CD4-positive, alpha-beta T cell treated with Interleukin-1 beta for 1 hour (primary cell): ENCODE results near the gene ARF4.
A peak's percentile ranks its signal among the peaks of the same experiment; 100 is the strongest.
"Not testable (repeated sequence)": the region's sequence is repeated elsewhere in the genome, so short reads cannot be mapped to it uniquely, and the experiment has no call there.

Experiments used
- DNase-seq, 2 donors: peaks; one replicate each; pipeline ENCODE4 v3.0.0-alpha.2; 2020 to 2022

The ARF4 gene

DNA sequence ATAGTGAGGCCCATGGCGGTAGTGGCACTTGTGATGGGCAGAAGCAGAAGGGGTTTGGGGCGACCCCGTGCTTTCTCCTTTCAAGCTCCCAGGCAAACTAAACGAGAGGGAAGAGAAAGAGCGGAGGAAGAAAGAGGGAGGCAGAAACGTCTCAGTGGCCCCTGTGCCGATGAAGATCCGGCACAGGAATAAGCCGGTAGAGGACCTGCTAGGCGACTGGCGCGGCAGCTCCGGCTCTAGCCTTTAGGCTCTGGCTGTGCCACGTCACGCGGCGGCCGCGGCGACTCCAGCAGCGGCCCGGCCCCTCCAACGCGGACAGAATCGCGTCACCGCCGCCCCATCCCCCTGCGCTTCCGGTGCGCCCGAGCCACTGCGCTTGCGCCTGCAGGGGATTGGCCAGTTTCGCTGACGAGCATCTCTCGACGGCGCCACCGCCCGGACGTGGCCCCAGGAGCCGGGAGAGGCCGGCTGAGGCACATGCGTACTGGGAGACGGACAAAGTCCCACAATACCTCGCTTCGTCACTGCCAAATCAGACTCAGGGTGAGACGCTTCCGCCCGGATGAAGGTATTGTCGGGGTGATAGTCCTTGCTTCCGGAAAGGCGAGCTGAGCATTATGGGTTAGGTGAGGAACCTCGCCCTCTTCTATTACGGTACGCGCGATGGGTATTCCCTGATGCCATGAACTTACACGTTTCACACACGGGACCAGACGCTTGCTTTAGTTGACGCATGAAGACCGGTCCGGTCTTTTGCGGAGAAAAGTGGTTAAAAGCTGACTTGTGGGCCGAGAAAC lies at the start of gene ARF4:
Gene ARF4 (minus strand): TSS at position 218 of the 797 bp plus-strand sequence. CDS start 204 bp downstream, at position 14.
- peak; percentile 100 for DNase-seq

DNA sequence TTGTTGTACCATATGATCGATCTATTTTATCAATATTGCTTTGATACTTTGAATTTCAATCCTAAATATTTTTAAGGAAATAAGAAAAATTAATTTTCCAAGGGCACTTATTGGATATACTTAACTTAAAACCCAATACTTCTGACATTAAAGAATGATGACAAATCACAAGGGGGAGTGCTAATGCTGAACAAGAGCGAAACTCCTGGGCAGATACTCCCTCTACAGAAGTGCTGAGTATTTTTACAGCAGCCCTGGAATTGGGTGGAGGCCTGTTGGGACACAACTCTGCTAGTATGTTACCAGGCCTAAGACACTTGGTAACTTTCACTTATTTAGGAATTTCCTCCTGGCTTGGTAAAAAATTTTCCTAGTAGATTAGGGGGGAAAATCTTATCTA lies 49.6 kb upstream of the ARF4 start:
- DNase-seq = peak in 1 of 2 donors; percentile 15

DNA sequence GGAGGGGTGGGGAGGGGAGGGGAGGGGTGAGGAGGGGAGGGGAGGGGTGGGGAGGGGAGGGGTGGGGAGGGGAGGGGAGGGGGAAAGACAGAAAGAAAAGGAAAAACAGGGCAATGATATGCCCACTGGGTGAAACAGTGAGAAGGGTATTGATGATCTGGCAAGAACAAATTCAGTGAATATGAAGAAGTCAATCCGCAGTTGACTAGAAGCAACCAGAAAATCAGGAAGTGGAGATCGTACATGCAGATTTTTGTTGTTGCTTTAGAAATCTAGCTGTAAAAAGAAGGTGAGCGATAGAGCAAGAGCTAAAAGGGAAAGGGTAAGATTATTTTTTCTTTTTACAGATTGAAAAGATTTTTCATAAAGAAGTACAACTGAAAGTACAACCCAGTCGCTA lies 47.6 kb upstream of the ARF4 start:
- DNase-seq = no peak

DNA sequence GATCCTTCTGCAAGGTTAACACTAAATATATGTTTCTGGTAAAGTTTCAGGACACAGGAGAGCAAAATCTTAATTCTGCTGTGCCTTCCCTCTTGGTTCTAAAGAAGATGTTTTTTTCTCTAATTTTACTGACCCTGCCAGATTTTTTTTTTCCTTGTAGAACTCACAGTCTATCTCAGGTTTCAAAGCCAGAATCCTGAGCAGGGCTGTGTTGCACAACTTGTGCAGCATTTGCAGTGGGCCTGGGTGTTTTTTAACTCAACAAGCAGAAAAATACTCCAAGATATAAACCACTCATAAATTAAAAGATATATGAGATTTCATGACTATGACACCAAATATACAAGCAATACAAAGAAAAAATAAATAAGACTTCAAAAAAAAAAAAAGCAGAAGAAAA lies 40.2 kb upstream of the ARF4 start:
- no peak for DNase-seq

DNA sequence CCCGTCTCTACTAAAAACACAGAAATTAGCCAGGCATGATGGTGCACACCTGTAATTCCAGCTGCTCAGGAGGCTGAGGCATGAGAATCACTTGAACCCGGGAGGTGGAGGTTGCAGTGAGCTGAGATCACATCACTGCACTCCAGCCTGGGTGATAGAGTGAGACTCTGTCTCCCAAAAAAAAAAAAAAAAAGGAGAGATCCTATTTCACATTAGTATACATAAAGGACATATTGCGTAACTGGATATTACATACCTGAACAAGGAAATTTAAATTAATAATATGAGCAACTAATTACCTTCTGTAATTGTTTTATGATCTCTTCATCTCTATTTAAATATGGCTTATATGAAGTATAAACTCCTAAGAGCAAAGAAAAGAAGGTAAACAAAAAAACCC lies 37.1 kb upstream of the ARF4 start:
- not testable (repeated sequence) for DNase-seq

DNA sequence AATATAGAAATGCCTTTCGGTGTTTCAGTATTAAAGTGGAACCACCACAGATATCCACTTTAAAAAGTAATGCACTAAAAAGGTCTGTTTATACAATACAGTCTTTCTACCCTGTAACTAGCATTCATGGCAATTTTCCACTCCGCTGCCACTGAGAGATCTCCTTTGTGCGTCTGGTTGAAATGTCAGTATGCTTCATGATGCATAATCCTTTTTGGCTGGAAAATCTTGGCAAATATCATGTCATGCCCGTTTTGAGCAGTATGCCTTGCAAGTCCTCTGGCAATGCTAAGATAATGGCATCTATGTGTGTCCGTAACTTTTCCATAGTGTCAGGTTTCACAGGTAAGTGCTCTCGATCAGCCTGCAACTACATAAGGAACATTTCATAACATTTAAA lies 30.8 kb upstream of the ARF4 start:
- DNase-seq = no peak

DNA sequence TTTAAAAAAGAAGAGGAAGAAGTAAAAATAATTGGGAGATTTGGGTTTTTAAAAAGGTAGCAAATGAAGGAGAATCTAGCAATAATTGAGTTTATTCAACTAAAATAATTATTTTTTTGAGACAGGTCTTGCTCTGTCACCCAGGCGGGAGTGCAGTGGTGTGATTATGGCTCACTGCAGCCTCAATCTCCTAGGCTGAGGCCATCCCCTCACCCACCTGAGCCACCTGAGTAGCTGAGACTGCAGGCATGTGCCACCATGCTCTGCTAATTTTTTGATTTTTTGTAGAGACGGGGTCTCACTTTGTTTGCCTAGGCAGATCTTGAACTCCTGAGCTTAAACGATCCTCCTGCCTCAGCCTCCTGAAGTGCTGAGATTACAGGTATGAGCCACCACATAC lies 27.7 kb upstream of the ARF4 start:
- no peak for DNase-seq

DNA sequence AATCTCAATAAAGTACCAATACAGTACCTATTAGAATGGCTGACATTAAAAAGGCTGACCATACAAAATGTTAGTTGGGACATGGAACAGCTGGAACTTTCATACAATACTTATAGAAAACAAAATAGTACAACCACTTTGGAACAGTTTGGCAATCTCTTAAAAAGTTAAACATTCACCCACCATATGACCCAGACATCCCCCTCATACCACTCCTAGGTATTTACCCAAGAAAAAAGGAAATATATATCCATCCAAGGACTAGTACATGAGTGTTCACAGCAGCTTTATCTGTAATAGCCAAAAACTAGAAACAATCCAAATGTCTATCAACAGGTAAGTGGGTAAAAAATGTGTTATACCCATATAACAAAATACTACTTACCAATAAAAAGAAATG lies 25.2 kb upstream of the ARF4 start:
- no peak for DNase-seq

DNA sequence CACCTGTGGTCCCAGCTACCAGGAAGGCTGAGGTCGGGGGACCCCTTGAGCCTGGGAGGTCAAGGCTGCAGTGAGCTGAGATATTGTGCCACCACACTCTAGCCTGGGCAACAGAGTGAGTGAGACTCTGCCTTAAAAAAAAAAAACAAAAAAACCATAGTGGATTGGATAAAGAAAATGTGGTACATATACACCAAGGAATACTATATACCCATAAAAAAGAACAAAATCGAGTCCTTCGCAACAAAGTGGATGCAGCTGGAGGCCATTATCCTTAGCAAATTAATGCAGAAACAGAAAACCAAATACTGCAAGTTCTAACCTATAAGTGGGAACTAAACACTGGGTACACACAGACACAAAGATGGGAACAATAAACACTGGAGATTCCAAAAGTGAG lies 20.6 kb upstream of the ARF4 start:
- DNase-seq = no peak

DNA sequence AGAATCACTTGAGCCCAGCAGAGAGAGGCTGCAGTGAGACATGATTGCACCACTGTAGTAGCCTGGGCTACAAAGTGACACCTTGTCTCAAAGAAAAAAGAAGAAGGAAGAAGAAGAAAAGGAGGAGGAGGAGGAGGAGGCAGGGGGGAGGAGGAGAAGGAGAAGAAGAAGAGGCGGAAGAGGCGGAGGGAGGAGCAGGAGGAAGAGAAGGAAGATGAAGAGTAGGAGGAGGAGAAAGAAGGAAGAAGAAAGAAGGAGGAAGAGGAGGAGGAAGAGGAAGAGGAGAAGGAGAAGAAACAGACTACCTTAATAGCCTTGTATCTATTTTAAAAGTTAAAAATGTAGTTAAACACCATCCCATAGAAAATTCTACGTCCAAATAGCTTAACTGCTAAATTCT lies 19.1 kb upstream of the ARF4 start:
- DNase-seq = no peak

DNA sequence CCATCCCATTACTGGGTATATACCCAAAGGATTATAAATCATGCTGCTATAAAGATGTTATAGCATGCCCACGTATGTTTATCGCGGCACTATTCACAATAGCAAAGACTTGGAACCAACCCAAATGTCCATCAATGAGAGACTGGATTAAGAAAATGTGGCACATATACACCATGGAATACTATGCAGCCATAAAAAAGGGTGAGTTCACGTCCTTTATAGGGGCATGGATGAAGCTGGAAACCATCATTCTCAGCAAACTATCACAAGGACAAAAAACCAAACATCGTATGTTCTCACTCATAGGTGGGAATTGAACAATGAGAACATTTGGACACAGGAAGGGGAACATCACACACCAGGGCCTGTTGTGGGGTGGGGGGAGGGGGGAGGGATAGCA lies 14.7 kb upstream of the ARF4 start:
- not testable (repeated sequence) for DNase-seq

DNA sequence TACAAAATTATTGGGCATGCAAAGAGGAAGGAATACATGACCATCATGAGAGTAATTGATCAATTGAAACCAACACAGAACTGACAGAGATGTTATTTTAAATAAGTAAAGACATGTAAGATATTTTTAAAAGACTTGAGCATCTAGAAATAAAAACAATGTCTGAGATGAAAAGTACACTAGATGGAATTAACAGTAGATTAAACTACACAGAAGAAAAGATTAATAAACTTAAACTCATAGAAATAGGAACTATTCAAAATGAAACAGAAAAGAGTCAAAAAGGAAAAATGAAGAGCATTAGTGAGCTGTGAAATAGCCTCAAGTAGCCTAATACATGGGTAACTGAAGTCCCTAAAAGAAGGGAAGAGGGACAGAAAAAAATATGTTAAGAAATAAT lies 8.5 kb upstream of the ARF4 start:
- no peak for DNase-seq

DNA sequence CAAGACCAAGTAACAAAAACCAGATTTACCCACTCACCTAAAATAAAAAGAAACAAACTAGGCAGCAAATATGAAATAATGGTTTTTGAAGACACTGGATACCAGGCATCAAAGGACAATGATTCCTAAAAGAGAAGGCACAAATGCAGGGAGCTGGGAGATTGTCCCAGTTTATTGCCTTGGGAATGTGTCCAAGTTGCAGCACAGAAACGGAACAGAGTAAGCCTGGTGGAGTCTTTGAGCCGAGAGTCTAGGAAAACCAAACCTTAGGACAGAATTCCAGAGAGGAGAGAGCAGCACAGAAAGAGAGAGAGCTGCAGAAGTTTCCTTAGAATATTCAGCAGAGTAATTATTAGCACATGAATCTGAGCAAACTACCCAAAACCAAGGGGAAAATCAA lies 7.8 kb upstream of the ARF4 start:
- no peak for DNase-seq

DNA sequence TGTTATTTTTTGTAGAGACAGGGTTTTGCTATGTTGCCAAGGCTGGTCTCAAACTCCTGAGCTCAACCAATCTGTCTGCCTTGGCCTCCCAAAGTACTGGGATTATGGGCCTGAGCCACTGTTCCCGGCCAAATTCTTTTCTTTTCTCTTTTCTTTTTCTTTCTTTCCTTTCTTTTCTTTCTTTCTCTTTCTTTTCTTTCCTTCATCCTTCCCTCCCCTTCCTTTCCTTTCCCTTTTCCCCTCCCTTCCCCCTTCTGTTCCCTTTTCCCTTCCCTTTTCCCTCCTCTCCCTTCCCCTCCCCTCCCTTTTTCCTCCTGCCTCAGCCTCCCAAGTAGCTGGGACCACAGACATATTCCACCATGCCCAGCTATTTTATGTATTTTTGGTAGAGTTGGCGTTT lies 3.1 kb upstream of the ARF4 start:
- DNase-seq = no peak

DNA sequence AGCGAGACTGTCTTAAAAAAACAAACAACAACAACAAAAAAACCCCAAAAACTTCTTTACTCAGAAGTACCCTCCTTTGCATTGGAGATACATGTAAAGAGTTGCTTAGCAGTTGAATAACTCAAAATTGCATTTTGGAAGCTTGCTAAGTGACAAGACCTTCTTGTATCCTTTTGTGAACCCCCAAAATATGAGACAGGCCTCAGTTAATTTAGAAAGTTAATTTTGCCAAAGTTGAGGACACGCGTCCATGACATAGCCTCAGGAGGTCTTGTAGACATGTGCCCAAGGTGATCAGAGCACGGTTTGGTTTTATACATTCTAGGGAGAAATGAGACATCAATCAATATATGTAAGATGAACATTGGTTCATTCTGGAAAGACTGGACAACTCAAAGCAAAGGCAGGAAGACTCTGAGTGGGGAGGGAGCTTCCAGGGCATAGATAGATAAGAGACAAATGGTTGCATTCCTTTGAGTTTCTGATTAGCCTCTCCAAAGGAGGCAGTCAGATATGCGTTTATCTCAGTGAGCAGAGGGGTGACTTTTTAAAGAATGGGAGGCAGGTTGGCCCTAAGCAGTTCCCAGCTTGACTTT lies 1.7 kb upstream of the ARF4 start:
- DNase-seq = no peak

DNA sequence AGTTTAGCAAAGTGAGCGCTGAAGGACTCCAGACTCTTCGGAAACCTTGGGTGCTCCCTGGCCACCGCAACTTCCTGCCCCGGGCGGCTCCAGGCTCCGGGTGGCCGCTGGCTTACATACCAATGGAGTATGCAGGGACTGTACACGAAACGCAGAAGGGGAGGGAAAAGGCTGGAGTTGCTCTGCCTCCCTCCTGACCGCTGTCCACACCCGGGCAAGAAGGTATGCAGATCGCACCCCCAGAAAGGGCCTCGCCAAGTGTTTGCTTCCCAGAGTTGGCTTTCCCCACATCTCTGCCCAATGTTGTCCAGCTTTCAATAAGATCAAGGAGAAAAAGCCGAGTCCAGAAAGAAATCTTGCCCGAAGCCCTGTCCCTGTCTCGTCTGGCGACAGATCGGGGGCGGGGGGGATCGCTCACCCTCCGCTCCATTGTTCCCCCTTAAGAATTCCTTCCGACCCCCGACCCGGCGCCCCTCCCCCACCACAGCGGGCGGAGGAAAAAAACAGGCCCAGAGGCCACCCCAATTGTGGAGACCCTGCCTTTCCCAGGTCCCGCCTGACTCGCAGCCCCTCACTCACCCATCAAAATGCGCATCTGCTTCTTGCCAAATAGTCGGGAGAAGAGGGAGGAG lies 533 bp downstream of the ARF4 start:
- peak; percentile 69 to 71 for DNase-seq

DNA sequence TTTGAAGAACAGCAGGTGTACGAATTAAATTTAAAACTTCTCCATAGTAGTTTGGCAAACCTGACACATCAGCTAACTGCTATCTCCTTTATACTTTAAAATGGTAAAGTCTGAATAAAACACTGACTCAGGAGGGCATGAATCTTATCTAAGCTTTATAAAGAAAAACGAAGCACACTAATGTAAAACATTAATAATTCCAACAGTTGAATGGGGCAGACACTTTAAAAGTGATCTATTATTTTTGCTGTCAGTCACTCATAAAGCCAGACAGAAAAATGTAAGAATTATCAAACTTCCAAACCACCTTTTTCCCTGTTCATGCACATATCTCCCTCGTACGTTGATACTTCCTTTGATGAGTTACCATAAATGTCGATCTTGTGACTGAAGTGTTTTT lies 2.6 kb downstream of the ARF4 start:
- no peak for DNase-seq

DNA sequence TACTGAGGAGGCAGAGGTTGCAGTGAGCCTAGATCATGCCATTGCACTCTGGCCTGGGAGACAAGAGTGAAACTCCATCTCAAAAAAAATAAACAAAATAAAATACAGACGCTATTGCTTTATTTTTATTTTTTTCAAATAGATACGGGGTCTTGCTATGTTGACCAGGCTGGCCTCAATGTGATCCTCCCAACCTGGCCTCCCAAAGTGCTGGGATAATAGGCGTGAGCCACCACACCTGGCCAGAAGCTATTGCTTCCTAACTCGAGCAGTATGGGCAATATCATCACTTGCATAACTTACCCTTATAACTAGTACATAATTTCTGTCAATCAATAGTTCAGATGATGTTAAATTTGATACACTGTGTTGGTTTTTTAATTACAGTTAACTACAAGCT lies 3.0 kb downstream of the ARF4 start:
- DNase-seq = no peak

DNA sequence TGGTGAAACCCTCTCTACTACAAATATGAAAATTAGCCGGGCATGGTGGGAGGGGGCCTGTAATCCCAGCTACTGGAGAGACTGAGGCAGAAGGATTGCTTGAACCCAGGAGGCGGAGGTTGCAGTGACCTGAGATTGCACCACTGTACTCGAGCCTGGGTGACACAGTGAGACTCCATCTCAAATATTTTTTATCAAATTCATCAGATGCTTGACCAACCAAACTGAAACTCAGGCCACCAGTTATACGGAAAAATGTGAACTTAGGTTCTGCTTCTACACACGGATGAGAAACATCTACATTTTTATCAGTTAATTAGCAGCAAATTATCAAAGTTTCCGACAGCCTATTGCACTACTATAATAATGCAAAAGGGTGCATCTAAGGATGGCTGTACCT lies 4.8 kb downstream of the ARF4 start:
- no peak for DNase-seq

DNA sequence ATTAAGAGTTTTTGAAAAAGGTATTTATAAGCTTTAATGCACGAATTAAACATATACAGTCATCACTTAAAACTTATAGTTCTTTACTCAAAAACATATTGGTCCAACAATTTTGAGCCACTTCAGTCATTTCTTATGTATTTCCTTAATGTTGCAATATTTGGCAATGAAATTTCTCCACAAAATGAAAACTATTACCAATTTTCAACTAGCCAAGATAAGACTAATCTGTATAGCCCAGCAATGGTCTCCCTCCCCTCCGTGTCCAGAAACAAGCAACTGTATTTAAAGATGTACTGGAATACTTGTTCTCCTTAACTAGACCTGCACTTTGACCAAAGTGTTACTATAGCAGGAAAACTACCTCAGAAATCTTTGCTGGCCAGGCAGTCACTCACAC lies 9.2 kb downstream of the ARF4 start:
- DNase-seq = no peak

DNA sequence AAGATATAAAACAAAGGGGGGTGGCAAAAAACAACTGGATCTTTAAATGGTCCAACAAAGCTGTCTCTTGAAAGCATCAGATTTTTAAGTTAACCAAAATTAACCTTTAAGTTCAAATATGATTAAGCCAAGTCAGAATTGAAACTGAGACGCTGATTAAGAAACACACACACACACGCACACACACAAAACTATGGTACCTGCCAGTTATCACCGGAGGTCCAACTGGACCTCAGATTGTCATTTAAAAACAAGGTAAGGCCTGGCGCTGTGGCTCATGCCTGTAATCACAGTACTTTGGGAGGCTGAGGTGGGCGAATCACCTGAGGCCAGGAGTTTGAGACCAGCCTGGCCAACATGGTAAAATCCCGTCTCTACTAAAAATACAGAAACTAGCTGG lies 10.4 kb downstream of the ARF4 start:
- no peak for DNase-seq

DNA sequence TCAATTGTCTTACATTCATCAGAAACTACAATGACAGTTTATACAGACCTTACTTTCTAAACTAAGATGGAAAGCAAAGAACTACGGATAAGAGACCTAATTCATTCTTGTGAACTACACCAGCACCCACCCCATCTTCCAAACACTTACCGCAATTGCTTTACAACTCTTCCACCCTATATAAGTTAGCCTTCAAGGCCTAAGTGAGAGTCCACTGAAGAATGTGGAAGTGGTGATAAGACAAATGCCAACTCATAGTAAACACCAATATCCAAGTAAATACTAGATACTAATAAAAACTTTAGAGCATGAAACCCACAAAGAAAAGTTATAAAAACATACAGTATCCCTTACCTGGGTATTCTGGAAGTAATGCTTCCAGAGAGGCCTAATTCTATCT lies 13.6 kb downstream of the ARF4 start:
- no peak for DNase-seq

DNA sequence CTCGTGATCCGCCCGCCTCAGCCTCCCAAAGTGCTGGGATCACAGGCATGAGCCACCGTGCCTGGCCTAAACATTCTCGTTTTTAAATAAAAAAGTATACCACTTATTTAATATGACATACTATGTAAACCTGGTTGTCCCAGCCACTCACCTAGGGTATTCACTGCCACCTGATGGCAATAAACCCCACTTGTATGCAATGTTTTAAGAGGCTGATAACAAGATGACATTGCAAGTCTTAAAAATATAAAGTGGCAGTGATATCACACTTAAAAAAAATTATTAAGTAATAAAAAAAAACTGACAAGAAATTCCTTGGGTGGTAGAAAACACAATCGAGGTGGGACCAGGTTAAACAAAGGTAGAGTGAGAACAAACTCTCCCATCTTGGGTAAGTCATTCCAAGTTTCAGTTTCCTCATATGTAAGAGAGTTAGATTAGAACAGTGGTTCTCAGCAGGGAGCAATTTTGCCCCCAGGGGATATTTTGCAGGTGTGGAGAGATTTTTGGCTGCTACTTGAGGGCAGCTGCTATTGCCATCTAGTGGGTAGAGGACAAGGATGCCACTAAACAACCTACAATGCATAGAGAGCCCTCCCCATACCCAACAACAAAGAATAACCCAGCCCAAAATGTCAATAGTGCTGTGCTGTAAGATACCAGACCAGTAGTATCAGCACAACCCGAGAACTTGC lies 14.5 kb downstream of the ARF4 start:
- DNase-seq = peak in 1 of 2 donors; percentile 25

DNA sequence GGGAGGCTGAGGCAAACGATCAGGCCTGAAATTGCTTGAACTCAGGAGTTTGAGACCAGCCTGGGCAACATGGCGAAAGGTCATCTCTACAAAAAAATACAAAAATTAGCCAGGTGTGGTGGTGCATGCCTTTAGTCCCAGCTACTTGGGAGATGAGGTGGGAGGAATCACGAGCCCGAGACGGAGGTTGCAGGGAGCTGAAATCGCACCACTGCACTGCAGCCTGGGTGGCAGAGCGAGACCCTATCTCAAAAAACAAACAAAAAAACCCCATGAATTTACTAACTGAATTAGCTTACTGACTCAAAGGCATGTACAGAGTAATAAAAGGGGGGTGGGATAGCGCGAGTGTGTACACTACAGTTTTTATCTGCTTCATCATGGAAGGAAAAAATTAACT lies 19.3 kb downstream of the ARF4 start:
- DNase-seq = no peak
